GM23338 (cell line): ENCODE data around the gene SLC44A1.

Experiments used
- CREB1 ChIP-seq: fragments of 250-450 bp; sonication (Bioruptor Pico); IDR thresholded peaks from 2 replicates; pipeline ENCODE4 v1.5.0; 2020; ENCODE audit warnings: low read depth, mild to moderate bottlenecking, moderate library complexity
- EZH2 ChIP-seq: fragments of 200-600 bp; sonication (generic); IDR thresholded peaks from one replicate; pipeline ENCODE4 v1.8.0; 2017; ENCODE audit warnings: antibody characterized with exemption, mild to moderate bottlenecking, low read depth; ENCODE audit not compliant: unreplicated experiment
- EZH2phosphoT487 ChIP-seq: fragments of 200-600 bp; sonication (generic); IDR thresholded peaks from one replicate; pipeline ENCODE4 v1.8.1; 2018; ENCODE audit warnings: antibody characterized with exemption; ENCODE audit not compliant: unreplicated experiment
- JUNB ChIP-seq: IDR thresholded peaks from one replicate; pipeline ENCODE4 v1.6.1; 2016; ENCODE audit warnings: antibody characterized with exemption; ENCODE audit not compliant: unreplicated experiment
- POLR2AphosphoS5 ChIP-seq: IDR thresholded peaks from 2 replicates; pipeline ENCODE4 v1.6.1; 2016; ENCODE audit warnings: antibody characterized with exemption, low read depth
- STAT1 ChIP-seq: IDR thresholded peaks from one replicate; pipeline ENCODE4 v1.6.1; 2016; ENCODE audit warnings: antibody characterized with exemption; ENCODE audit not compliant: unreplicated experiment
- TF ChIP-seq, protein P1 (sequence below), 2 experiments: fragments of 200-600 bp in 1 of 2; sonication (generic) in 1 of 2; conservative IDR thresholded peaks; 2 replicates each; pipeline versions ENCODE4 v1.5.1 to v1.6.1; 2016 to 2017; ENCODE audit warnings: antibody characterized with exemption in 2 of 2, low read depth in 2 of 2, mild to moderate bottlenecking in 2 of 2, moderate library complexity in 1 of 2
- TF ChIP-seq, protein P2 (sequence below): IDR thresholded peaks from one replicate; pipeline ENCODE4 v1.6.1; 2018; ENCODE audit warnings: antibody characterized with exemption; ENCODE audit not compliant: unreplicated experiment
- TF ChIP-seq, protein P3 (sequence below): IDR thresholded peaks from 2 replicates; pipeline ENCODE4 v1.6.1; 2016; ENCODE audit warnings: antibody characterized with exemption
- TF ChIP-seq, protein P4 (sequence below): fragments of 250-450 bp; sonication (Bioruptor Pico); IDR thresholded peaks from 2 replicates; pipeline ENCODE4 v1.5.0; 2020; ENCODE audit warnings: mild to moderate bottlenecking, moderate library complexity

DNA sequence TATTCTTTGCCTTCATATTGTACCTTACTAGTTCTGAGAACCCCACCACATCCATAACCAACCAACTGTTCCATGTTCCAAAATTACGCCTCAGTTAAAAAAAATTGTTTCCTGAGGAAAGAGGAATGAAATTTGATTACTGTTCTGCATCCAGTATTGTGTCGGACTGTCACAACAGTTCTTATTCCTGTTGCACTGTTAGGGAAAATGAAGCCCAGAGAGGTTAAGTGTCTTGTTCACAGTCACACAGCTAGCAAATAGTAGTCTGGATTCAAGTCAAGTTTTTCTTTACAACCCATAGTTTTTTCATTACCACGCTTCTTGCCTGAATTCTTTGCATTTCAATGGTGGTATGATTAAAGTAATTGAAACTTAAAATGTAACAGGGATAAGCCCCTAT is 207.7 kb downstream of the SLC44A1 start:
- TF ChIP-seq, protein P1, sequence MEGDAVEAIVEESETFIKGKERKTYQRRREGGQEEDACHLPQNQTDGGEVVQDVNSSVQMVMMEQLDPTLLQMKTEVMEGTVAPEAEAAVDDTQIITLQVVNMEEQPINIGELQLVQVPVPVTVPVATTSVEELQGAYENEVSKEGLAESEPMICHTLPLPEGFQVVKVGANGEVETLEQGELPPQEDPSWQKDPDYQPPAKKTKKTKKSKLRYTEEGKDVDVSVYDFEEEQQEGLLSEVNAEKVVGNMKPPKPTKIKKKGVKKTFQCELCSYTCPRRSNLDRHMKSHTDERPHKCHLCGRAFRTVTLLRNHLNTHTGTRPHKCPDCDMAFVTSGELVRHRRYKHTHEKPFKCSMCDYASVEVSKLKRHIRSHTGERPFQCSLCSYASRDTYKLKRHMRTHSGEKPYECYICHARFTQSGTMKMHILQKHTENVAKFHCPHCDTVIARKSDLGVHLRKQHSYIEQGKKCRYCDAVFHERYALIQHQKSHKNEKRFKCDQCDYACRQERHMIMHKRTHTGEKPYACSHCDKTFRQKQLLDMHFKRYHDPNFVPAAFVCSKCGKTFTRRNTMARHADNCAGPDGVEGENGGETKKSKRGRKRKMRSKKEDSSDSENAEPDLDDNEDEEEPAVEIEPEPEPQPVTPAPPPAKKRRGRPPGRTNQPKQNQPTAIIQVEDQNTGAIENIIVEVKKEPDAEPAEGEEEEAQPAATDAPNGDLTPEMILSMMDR (conservative IDR thresholded peaks at IDR 0.05; ENCODE audit: low read depth in 2 of 2) = no peak
- TF ChIP-seq STAT1 (no peak), POLR2AphosphoS5 (no peak), EZH2 (no peak), CREB1 (CRISPR knock-in tag) (no peak), EZH2phosphoT487 (no peak), JUNB (no peak)
- TF ChIP-seq, protein P2, sequence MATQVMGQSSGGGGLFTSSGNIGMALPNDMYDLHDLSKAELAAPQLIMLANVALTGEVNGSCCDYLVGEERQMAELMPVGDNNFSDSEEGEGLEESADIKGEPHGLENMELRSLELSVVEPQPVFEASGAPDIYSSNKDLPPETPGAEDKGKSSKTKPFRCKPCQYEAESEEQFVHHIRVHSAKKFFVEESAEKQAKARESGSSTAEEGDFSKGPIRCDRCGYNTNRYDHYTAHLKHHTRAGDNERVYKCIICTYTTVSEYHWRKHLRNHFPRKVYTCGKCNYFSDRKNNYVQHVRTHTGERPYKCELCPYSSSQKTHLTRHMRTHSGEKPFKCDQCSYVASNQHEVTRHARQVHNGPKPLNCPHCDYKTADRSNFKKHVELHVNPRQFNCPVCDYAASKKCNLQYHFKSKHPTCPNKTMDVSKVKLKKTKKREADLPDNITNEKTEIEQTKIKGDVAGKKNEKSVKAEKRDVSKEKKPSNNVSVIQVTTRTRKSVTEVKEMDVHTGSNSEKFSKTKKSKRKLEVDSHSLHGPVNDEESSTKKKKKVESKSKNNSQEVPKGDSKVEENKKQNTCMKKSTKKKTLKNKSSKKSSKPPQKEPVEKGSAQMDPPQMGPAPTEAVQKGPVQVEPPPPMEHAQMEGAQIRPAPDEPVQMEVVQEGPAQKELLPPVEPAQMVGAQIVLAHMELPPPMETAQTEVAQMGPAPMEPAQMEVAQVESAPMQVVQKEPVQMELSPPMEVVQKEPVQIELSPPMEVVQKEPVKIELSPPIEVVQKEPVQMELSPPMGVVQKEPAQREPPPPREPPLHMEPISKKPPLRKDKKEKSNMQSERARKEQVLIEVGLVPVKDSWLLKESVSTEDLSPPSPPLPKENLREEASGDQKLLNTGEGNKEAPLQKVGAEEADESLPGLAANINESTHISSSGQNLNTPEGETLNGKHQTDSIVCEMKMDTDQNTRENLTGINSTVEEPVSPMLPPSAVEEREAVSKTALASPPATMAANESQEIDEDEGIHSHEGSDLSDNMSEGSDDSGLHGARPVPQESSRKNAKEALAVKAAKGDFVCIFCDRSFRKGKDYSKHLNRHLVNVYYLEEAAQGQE = no peak
- TF ChIP-seq, protein P3, sequence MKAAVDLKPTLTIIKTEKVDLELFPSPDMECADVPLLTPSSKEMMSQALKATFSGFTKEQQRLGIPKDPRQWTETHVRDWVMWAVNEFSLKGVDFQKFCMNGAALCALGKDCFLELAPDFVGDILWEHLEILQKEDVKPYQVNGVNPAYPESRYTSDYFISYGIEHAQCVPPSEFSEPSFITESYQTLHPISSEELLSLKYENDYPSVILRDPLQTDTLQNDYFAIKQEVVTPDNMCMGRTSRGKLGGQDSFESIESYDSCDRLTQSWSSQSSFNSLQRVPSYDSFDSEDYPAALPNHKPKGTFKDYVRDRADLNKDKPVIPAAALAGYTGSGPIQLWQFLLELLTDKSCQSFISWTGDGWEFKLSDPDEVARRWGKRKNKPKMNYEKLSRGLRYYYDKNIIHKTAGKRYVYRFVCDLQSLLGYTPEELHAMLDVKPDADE = no peak
- TF ChIP-seq, protein P4, sequence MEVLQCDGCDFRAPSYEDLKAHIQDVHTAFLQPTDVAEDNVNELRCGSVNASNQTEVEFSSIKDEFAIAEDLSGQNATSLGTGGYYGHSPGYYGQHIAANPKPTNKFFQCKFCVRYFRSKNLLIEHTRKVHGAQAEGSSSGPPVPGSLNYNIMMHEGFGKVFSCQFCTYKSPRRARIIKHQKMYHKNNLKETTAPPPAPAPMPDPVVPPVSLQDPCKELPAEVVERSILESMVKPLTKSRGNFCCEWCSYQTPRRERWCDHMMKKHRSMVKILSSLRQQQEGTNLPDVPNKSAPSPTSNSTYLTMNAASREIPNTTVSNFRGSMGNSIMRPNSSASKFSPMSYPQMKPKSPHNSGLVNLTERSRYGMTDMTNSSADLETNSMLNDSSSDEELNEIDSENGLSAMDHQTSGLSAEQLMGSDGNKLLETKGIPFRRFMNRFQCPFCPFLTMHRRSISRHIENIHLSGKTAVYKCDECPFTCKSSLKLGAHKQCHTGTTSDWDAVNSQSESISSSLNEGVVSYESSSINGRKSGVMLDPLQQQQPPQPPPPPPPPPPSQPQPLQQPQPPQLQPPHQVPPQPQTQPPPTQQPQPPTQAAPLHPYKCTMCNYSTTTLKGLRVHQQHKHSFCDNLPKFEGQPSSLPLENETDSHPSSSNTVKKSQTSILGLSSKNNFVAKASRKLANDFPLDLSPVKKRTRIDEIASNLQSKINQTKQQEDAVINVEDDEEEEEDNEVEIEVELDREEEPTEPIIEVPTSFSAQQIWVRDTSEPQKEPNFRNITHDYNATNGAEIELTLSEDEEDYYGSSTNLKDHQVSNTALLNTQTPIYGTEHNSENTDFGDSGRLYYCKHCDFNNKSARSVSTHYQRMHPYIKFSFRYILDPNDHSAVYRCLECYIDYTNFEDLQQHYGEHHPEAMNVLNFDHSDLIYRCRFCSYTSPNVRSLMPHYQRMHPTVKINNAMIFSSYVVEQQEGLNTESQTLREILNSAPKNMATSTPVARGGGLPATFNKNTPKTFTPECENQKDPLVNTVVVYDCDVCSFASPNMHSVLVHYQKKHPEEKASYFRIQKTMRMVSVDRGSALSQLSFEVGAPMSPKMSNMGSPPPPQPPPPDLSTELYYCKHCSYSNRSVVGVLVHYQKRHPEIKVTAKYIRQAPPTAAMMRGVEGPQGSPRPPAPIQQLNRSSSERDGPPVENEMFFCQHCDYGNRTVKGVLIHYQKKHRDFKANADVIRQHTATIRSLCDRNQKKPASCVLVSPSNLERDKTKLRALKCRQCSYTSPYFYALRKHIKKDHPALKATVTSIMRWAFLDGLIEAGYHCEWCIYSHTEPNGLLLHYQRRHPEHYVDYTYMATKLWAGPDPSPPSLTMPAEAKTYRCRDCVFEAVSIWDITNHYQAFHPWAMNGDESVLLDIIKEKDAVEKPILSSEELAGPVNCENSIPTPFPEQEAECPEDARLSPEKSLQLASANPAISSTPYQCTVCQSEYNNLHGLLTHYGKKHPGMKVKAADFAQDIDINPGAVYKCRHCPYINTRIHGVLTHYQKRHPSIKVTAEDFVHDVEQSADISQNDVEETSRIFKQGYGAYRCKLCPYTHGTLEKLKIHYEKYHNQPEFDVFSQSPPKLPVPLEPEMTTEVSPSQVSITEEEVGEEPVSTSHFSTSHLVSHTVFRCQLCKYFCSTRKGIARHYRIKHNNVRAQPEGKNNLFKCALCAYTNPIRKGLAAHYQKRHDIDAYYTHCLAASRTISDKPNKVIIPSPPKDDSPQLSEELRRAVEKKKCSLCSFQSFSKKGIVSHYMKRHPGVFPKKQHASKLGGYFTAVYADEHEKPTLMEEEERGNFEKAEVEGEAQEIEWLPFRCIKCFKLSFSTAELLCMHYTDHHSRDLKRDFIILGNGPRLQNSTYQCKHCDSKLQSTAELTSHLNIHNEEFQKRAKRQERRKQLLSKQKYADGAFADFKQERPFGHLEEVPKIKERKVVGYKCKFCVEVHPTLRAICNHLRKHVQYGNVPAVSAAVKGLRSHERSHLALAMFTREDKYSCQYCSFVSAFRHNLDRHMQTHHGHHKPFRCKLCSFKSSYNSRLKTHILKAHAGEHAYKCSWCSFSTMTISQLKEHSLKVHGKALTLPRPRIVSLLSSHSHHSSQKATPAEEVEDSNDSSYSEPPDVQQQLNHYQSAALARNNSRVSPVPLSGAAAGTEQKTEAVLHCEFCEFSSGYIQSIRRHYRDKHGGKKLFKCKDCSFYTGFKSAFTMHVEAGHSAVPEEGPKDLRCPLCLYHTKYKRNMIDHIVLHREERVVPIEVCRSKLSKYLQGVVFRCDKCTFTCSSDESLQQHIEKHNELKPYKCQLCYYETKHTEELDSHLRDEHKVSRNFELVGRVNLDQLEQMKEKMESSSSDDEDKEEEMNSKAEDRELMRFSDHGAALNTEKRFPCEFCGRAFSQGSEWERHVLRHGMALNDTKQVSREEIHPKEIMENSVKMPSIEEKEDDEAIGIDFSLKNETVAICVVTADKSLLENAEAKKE (CRISPR knock-in tag) = no peak
